ENCODE measurements around the gene U2AF2. TPM values are rescaled to one million over a fixed set of nuclear protein-coding genes. Genes with fewer than 3 reads are reported as not detected.
A peak's percentile ranks its signal among the peaks of the same experiment; 100 is the strongest.

Gene U2AF2
- total and polyA plus RNA-seq, 9 of the 15 experiments (the other 6 are each of a cell fraction or from before 2014, with no cell fraction given): 3.0 to 331 (median 157) TPM

GRCh38 chr19:55644842-55645511 is 9.9 kb upstream of the U2AF2 start:
- Histone ChIP-seq H4K20me1 (replicated peaks; ENCODE audit: control insufficient read depth, insufficient read depth, low read length) (no peaks in the 10 kb centered on the region), H3K27ac (ENCODE audit: extremely low read depth, low read depth, low read length) (no peak overlapping the region; the same call in 2 of the 3 replicates), H3K79me2 (ENCODE audit: control insufficient read depth, insufficient read depth, low read length) (peaks cover 79% of the 10 kb centered on the region), H2AFZ (ENCODE audit: low read depth, low read length) (no peak overlapping the region), H3K9me3 (replicated peaks; ENCODE audit: control insufficient read depth, insufficient read depth, low read depth, low read length) (no peaks in the 10 kb centered on the region), H3K9me1 (ENCODE audit: control insufficient read depth, insufficient read depth, low read length) (no peaks in the 10 kb centered on the region), H3K4me1 (replicated peaks in 1 of 2; ENCODE audit: control insufficient read depth in 2 of 2, insufficient read depth in 2 of 2, low read length in 2 of 2) (peaks cover 42 to 77% of the 10 kb centered on the region in 2 experiments), H3K4me2 (ENCODE audit: insufficient read depth, low read length) (peak overlapping the region; percentile 90), H3K36me3 (ENCODE audit: control insufficient read depth, insufficient read depth, low read length) (peaks cover 29% of the 10 kb centered on the region; the same call in 2 of the 3 replicates), H3K4me3 (peak overlapping the region; percentile 94), H3K27me3 (ENCODE audit: control insufficient read depth in 2 of 2, insufficient read depth in 2 of 2, low read length in 2 of 2) (no peaks in the 10 kb centered on the region), H3K9ac (ENCODE audit: insufficient read depth in 1 of 2, low read depth in 2 of 2, low read length in 2 of 2) (peak overlapping the region; percentile 88 to 98; a peak in 3 of 4 replicates)
- in situ Hi-C loops (cut with MboI) (loop anchor here (25.0 kb wide), 2 partner anchors 508 to 667 kb away; partner anchors contain the start of genes TNNT1 and ZSCAN5A), intact Hi-C loops (cut with micrococcal nuclease) (no loop called here)
- no peak for DNase-seq (ENCODE audit: extremely low read depth in 1 of 4, low spot score in 3 of 4)
- ChIA-PET POLR2A (interaction anchor here (0.9 to 1.2 kb wide), 2 partner anchors 9 to 27 kb away, joined by 3 to 6 read pairs; partner anchors contain the start of gene U2AF2), CTCF (ENCODE audit: low intra/inter-chr PET ratio) (interaction anchor here (1.0 kb wide), 1 partner anchor 9 kb away, joined by 3 read pairs; no protein-coding TSS in a partner anchor)
- WGBS (ENCODE audit: insufficient coverage, low coverage, missing lambda C conversion rate): 86% methylated on average over 11 of the region's 28 CpGs
- FAIRE-seq: no peak
- ATAC-seq: no peak
- no TSS peak for BruUV-seq (replicated peaks)
- peak; percentile 85 for TF ChIP-seq RBM22 (IDR thresholded peaks at IDR 0.05; ENCODE audit: low read depth, low read length, poor library complexity, severe bottlenecking)
- no peak for TF ChIP-seq ZBTB17 (CRISPR knock-in tag; IDR thresholded peaks at IDR 0.05)
- TF ChIP-seq, protein P1, sequence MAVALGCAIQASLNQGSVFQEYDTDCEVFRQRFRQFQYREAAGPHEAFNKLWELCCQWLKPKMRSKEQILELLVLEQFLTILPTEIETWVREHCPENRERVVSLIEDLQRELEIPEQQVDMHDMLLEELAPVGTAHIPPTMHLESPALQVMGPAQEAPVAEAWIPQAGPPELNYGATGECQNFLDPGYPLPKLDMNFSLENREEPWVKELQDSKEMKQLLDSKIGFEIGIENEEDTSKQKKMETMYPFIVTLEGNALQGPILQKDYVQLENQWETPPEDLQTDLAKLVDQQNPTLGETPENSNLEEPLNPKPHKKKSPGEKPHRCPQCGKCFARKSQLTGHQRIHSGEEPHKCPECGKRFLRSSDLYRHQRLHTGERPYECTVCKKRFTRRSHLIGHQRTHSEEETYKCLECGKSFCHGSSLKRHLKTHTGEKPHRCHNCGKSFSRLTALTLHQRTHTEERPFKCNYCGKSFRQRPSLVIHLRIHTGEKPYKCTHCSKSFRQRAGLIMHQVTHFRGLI (CRISPR knock-in tag; IDR thresholded peaks at IDR 0.05): no peak
- peak; percentile 80 for TF ChIP-seq POLR2G (IDR thresholded peaks at IDR 0.05; ENCODE audit: low read depth, low read length)
- TF ChIP-seq XRCC3 (IDR thresholded peaks at IDR 0.05): no peak
- TF ChIP-seq C11orf30 (IDR thresholded peaks at IDR 0.05; ENCODE audit: low read depth): no peak
- TF ChIP-seq MGA (IDR thresholded peaks at IDR 0.05): no peak

Data from K562 (cell line).